Measurements from ENCODE around the gene CDH10. TPM values are rescaled to one million over a fixed set of nuclear protein-coding genes. Genes with fewer than 3 reads are reported as not detected.
A peak's percentile ranks its signal among the peaks of the same experiment; 100 is the strongest.

The CDH10 gene
- total and polyA plus RNA-seq, 2 experiments from 2014 or later: not detected

- Histone ChIP-seq H3F3A (replicated peaks; ENCODE audit: low read depth) (no peaks in the 10 kb centered on the region), H3K27ac (ENCODE audit: low read depth) (no peak overlapping the region), H3K36me3 (ENCODE audit: insufficient read depth) (no peaks in the 10 kb centered on the region), H3K27me3 (ENCODE audit: insufficient read depth) (no peaks in the 10 kb centered on the region), H3K4me3 (no peak overlapping the region), H3K4me2 (no peak overlapping the region), H4K20me1 (replicated peaks; ENCODE audit: insufficient read depth) (no peaks in the 10 kb centered on the region), H3K4me1 (ENCODE audit: insufficient read depth) (no peaks in the 10 kb centered on the region), H3K9me2 (ENCODE audit: insufficient read depth) (no peaks in the 10 kb centered on the region), H3K79me2 (replicated peaks; ENCODE audit: insufficient read depth) (no peaks in the 10 kb centered on the region), H2AFZ (no peak overlapping the region)
- no peak overlapping the region for H3K27ac Mint-ChIP-seq
- no peak overlapping the region for H3K4me3 Mint-ChIP-seq
- TF ChIP-seq, protein P1, sequence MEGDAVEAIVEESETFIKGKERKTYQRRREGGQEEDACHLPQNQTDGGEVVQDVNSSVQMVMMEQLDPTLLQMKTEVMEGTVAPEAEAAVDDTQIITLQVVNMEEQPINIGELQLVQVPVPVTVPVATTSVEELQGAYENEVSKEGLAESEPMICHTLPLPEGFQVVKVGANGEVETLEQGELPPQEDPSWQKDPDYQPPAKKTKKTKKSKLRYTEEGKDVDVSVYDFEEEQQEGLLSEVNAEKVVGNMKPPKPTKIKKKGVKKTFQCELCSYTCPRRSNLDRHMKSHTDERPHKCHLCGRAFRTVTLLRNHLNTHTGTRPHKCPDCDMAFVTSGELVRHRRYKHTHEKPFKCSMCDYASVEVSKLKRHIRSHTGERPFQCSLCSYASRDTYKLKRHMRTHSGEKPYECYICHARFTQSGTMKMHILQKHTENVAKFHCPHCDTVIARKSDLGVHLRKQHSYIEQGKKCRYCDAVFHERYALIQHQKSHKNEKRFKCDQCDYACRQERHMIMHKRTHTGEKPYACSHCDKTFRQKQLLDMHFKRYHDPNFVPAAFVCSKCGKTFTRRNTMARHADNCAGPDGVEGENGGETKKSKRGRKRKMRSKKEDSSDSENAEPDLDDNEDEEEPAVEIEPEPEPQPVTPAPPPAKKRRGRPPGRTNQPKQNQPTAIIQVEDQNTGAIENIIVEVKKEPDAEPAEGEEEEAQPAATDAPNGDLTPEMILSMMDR (conservative IDR thresholded peaks at IDR 0.05; ENCODE audit: low read depth in 2 of 2): peak; percentile 39 to 45
- TF ChIP-seq ETS1 (IDR thresholded peaks at IDR 0.05): no peak
- no peaks in the 10 kb centered on the region for H3K4me1 Mint-ChIP-seq
- no peaks in the 10 kb centered on the region for H3K9me3 Mint-ChIP-seq
- H3K27me3 Mint-ChIP-seq (ENCODE audit: insufficient read depth, low read depth, poor library complexity): no peaks in the 10 kb centered on the region
- DNase-seq (ENCODE audit: low spot score): peak; percentile 33
- H3K36me3 Mint-ChIP-seq (ENCODE audit: low read depth): no peaks in the 10 kb centered on the region
- ATAC-seq: peak; percentile 30; the same call in 2 of the 3 replicates
These were observed 109.1 kb downstream of the CDH10 start for GRCh38 chr5:24535646-24536045.

DNA sequence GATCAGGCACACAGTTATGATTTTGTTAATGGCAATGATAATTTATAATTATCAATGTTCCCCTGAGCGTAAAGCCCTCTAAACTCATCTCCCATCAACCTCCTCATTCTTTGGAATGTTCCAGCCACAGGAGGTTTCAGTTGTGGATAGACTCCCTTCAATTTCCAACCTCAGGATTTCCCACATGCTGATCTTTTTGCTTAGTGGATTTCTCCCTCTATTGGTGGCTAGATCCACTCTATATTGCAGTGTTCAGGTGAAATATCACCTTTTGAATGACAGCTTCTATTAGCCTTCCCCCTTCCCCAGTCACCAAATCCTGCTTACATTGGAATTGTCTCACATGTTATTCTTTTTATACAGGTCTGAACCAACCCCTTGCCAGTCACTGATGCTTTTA is 113.9 kb downstream of the CDH10 start:
- no peak overlapping the region for H2AFZ ChIP-seq
- no peaks in the 10 kb centered on the region for H4K20me1 ChIP-seq (replicated peaks; ENCODE audit: insufficient read depth)
- Mint-ChIP-seq H3K4me1 (peaks cover 1% of the 10 kb centered on the region; the same call in 2 of the 3 replicates), H3K27ac (no peak overlapping the region), H3K27me3 (ENCODE audit: insufficient read depth, low read depth, poor library complexity) (no peaks in the 10 kb centered on the region), H3K36me3 (ENCODE audit: low read depth) (no peaks in the 10 kb centered on the region), H3K4me3 (no peak overlapping the region), H3K9me3 (no peaks in the 10 kb centered on the region)
- H3K79me2 ChIP-seq (replicated peaks; ENCODE audit: insufficient read depth): no peaks in the 10 kb centered on the region
- ATAC-seq: no peak
- no peak overlapping the region for H3K27ac ChIP-seq (ENCODE audit: low read depth)
- H3K9me2 ChIP-seq (ENCODE audit: insufficient read depth): no peaks in the 10 kb centered on the region
- H3K27me3 ChIP-seq (ENCODE audit: insufficient read depth): no peaks in the 10 kb centered on the region
- no peak for DNase-seq (ENCODE audit: low spot score)
- no peaks in the 10 kb centered on the region for H3F3A ChIP-seq (replicated peaks; ENCODE audit: low read depth)
- H3K36me3 ChIP-seq (ENCODE audit: insufficient read depth): no peaks in the 10 kb centered on the region
- H3K4me3 ChIP-seq: no peak overlapping the region
- H3K4me2 ChIP-seq: no peak overlapping the region
- H3K4me1 ChIP-seq (ENCODE audit: insufficient read depth): no peaks in the 10 kb centered on the region
- TF ChIP-seq NANOG (IDR thresholded peaks at IDR 0.05; ENCODE audit: borderline replicate concordance) (no peak), POLR2AphosphoS5 (IDR thresholded peaks at IDR 0.05; ENCODE audit: low read depth) (no peak), STAT1 (IDR thresholded peaks at IDR 0.05; ENCODE audit: unreplicated experiment) (no peak), CREB1 (CRISPR knock-in tag; IDR thresholded peaks at IDR 0.05; ENCODE audit: low read depth) (no peak), EZH2phosphoT487 (IDR thresholded peaks at IDR 0.05; ENCODE audit: unreplicated experiment) (no peak), ETS1 (IDR thresholded peaks at IDR 0.05) (no peak), ZNF114 (CRISPR knock-in tag; IDR thresholded peaks at IDR 0.05) (no peak)
- TF ChIP-seq, protein P2, sequence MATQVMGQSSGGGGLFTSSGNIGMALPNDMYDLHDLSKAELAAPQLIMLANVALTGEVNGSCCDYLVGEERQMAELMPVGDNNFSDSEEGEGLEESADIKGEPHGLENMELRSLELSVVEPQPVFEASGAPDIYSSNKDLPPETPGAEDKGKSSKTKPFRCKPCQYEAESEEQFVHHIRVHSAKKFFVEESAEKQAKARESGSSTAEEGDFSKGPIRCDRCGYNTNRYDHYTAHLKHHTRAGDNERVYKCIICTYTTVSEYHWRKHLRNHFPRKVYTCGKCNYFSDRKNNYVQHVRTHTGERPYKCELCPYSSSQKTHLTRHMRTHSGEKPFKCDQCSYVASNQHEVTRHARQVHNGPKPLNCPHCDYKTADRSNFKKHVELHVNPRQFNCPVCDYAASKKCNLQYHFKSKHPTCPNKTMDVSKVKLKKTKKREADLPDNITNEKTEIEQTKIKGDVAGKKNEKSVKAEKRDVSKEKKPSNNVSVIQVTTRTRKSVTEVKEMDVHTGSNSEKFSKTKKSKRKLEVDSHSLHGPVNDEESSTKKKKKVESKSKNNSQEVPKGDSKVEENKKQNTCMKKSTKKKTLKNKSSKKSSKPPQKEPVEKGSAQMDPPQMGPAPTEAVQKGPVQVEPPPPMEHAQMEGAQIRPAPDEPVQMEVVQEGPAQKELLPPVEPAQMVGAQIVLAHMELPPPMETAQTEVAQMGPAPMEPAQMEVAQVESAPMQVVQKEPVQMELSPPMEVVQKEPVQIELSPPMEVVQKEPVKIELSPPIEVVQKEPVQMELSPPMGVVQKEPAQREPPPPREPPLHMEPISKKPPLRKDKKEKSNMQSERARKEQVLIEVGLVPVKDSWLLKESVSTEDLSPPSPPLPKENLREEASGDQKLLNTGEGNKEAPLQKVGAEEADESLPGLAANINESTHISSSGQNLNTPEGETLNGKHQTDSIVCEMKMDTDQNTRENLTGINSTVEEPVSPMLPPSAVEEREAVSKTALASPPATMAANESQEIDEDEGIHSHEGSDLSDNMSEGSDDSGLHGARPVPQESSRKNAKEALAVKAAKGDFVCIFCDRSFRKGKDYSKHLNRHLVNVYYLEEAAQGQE (IDR thresholded peaks at IDR 0.05; ENCODE audit: unreplicated experiment): no peak
